HG03135 (cell line): ENCODE results near the gene MAP6D1.

Experiments
- ATAC-seq: cut with Tn5 transposase; IDR thresholded peaks from one replicate; pipeline ENCODE4 v1.9.1; 2021; ENCODE audit warnings: mild to moderate bottlenecking, moderate library complexity; ENCODE audit not compliant: unreplicated experiment

The MAP6D1 gene

DNA sequence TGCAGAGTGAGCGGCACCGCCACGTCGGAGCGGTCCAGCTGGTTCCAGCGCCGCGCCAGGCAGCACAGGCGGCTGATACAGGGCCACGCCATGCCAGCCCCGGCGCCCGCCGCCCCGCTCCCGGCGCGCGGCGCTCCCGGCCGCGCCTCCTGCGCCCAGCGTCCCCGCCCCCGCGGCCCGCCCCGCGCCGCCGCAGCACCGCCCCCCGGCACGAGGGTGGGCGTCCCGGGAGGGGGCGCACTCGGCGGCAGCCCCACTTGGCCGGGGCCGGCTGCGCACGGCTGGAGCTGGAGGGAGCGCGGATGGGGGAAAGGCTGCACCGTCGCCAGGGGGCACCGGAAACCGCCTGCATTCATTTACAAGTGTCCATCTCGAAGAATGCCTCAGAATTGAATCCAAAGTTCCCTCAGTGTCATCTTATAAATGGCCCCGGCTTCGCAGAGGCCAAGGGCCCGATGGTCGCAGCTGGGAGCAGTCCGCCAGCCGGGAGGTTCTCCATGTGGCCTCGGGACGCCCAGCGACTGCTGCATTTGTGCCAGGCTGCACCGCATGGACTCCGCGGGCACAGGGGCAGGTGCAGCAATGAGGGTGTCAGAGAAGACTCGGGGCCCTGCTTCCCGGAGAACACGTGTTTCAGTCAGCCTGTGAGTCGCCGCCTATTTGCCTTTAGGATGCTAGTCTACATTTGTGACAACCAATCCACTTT lies at the start of gene MAP6D1:
TSS of gene MAP6D1 (minus strand) at position 122 of the 706 bp plus-strand sequence. CDS start at position 92, 30 bp downstream.
- no peak for ATAC-seq

DNA sequence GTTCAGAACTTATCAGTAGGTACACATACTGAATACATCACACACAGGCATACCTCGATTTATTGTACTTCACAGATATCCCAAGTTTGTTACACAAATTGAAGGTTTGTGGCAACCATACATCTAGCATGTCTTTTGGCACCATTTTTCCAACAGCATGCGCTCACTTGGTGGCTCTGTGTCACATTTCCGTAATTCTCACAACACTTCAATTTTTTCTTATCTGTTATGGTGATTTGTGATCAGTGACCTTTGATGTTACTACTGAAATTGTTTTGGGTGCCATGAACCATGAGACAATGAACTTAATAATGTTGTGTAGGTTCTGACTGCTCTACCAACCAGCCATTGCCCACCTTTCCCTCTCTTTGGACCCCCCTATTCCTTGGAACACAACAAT lies 48.5 kb upstream of the MAP6D1 start:
- ATAC-seq = no peak

DNA sequence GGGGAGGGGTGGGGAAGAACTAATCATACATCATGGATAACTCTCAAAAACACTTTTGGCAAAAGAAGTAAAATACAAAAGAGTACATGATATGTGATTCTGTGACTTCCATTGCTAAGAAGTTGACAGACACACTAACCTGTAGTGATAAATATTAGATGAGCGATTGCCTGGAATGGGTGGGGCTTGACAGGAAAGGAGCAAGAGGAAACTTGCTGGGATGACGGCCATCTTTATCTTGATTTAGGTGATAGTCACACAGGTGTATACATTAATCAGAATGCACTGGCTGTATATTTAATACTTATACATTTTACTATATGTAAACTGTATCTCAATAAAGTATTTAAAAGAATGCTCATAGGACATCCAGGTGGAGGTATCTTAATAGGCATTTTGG lies 46.2 kb upstream of the MAP6D1 start:
- ATAC-seq = no peak

DNA sequence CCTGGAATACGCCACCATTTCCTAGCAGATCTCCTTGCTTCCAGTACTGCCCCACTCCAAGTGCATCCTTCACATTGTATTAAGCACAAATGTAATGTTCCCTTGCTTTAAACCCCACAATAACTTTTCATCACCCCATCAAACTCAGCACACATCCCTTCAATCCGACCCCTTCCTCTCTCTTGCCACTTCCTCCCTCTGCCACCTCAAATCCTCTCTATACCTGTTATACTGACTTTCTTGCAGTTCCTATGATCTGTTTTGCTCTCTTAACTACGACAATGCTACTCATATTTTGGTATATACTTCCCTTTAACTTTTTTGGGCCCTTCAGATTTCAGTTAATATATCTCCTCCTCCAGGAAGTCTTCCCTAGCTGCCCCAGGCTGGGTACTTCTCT lies 45.2 kb upstream of the MAP6D1 start:
- no peak for ATAC-seq

DNA sequence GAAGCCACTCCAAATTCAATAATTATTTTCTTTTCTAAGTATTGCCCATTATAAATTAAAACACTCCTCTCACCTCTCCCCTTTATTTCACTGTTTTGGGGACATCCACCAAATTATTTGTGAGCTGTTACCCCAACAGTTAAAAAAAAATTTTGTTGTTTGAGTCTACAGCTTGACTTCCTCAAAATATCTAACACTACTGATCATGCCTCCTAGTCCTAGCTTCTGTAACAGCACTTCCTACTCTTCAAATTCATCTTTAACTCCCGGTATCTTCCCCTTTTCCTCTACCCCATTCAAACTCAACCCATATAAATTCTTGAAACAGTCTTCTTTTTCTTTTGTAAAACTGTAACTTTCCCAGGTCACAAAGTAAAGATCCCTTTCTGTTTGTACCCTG lies 43.4 kb upstream of the MAP6D1 start:
- no peak for ATAC-seq

DNA sequence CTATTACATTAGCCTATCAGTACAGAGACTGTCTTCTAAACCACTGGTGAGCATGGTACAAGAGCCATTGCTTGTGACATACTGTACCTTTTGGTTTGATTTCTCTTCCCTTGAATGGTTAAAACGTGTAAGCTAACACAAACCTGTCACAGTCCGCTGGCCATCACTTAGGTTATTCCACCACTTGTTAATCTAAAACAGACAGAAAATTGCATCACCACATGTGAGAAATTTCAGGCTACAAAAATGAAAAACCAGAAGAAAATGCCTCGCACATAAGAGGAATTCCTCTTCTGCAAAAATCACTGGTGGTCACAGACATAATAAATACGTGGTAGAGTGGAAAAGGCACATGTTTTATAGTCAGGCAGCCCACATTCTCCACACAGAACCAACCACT lies 37.2 kb upstream of the MAP6D1 start:
- no peak for ATAC-seq

DNA sequence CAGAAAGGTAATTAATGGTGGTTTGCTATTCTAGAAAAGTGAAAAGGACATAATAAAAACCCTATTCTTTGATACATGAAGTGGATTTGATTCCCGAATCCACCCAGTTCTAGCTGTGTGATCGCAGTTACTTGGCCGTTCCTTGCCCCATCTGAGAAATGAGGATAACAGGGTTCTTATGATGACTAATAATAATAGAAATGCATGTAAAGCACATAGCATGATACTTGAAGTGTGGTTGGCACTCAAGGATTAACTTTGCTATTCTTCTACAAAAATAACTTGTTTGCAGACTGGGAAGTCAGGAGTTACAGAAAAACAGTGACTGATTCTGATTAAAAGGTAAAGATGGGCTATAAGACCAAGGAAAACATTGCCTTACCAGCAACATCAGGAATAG lies 32.5 kb upstream of the MAP6D1 start:
- ATAC-seq = no peak

DNA sequence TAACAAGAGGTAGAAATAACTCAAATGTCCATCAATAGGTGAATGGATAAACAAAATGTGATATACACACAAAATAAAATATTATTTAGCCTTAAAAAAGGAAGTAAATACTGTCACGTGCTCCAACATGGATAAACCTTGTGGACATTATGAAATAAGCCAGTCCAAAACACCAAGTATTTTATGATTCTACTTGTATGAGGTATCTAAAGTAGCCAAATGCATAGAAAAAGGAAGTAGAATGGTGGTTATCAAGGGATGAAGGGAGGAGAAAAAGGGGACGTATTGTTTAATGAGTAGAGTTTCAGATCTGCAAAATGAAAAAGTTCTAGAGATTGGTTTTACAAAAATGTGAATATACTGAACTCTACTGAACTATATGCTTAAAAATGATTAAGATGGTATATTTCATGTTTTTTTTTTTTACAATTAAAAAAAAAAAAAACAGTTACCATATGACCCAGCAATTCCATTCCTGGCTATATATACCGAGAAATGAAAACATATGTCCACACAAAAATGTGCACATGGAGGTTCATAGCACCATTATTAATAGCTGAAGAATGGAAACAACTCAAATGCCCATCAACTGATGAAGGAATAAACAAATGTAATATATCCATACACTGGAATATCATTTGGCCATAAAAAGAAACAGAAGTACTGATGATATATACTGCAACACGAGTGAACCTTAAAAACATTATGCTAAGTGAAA lies 29.1 kb upstream of the MAP6D1 start:
- ATAC-seq = no peak

DNA sequence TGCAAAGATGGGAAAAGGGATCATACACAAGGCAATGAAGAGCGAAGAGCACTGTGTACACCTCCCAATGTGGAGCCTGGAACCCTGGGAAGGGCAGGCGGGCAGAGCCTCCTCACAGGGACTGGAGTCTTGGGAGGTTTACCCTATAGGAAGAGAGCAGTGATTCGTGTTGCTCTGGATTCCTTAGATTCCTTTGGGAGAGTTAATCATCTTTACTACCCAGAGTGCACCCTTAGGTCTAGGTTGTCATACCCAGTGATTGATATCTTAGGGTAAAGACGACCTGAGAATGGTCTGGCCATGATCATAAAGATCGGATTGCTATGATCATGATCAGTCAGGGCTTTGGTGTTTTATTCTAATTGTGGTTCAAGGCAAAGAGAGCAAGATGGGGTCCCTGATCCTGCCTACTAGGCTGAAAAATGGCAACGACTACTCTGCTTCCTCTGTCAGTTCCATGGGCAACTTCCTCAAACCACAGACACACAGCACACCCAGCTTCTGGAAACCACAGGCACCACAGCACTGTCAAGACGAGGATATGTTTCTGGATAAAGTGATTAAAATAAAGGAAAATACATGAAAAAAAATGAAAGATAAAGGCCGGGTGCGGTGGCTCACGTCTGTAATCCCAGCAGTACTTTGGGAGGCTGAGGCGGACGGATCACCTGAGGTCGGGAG lies 20.4 kb upstream of the MAP6D1 start:
- ATAC-seq = no peak

DNA sequence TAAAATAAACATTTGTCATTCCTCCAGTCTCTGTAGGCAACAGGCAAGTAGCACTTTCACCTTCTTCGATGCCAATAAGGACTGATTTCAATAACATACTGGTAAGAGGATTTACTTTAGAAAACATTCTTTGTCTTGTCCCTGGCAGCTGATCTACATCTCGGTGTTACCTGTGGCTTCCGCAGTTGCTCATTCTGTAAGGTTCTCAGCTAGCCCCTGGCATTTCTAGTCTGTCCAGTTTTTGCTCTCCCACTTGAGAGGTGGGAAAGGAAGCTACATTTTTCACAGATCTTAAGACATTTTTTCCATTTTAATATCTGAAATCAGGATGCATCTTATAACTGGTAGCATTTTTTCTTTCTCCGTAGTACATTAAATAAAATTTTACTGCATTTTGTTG lies 19.7 kb upstream of the MAP6D1 start:
- ATAC-seq = no peak

DNA sequence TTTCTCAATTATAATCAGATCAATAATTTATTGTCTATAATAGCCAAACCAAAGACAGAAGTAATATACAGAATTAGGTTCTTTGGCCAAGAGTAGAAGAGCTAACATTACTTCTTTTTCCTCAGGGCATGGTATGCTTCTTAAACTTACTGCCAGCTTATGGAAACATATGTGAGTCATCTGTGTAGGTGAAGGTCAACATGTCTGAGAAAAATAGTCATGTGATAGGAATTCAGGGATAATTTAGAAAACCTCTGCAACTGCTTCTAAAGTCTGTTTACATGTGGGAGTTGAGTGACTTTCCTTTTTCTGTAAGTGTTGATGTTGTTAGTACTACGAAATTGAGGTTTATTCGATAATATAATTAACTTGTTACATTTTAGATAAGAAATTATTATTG lies 19.2 kb upstream of the MAP6D1 start:
- ATAC-seq = no peak

DNA sequence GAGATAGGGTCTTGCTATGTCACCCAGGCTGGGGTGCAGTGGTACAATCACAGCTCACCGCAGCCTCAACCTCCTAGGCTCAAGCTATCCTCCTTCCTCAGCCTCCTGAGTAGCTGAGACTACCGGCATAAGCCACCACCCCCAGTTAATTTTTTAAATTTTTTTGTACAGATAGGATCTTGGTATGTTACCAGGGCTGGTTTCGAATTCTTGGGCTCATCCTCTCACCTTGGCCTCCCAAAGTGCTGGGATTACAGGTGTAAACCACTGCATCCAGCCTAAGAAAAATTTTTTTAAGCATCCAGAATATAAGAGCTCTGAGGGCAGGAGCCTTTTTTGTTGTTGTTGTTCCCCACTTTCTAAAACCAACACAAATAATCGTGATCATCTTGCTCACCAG lies 14.4 kb upstream of the MAP6D1 start:
- no peak for ATAC-seq

DNA sequence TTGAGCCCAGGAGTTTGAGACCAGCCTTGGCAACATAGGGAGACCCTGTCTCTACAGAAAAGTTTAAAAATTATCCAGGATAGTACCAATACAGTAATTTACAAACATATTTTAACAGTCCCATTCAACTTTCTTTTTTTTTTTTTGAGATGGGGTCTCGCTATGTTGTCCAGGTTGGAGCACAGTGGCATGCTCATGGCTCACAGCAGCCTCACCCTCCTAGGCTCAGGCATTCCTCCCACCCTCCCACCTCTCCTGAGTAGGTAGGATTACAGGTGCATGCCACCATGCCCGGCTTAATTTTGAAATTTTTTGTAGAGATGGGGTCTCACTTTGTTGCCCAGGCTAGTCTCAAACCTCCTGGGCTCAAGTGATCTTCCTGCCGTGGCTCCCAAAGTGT lies 12.5 kb upstream of the MAP6D1 start:
- ATAC-seq = no peak

DNA sequence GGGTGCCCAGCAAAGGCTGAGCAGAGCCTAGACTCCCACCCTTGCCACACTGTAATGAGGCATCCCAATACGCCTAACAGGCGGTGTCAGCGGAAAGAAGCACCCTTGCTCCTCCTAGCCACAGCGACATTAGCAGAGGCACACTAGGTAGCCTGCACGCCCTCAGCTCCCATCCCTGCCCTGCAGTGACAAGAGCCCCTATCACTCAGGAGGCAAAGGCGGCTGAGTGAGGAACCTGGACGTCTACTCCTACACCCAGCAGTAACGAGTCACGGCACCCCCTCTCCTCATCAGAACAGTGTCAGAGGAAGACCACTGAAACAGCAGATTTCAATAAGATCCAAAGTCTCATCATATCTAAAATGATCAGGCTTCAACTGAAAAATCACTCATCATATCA lies 12.0 kb upstream of the MAP6D1 start:
- no peak for ATAC-seq

DNA sequence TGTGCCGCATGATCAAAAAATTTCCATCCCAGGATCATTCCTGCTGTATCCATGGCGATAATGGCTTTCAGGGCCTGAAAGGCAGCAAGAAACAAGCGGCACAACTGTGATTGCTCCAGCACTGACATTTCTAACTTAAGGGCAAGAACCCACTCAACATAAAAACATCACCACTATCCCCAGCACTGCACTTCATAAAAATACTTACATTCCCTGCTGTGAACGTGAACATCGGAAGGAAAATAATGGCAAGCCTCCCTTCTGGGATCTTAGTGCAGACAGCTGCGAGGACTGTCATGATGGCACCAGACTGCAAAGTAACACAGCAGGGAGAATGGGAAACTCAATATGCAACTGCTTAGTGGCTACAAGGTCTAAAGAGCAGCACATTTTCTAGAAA lies 8.1 kb upstream of the MAP6D1 start:
- ATAC-seq = no peak

DNA sequence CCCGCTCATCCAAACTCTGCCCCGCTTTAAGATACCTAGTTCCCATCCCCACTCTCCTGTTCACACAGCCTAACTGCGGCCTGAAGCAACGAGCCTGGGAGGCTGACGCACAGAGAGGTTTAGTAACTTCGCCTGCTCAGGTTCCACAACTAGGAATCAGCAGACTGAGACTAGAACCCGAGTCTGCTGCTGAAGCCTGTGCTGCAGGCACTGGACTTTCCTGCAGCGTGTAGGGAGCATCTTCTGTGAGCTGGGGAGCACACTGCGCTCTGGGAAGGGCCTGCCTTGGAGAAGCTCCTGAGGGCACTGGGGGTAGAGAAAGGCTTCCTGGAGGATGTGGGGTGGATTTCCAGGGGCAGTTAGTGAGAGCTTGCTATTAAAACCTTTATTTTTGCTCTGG lies 4.8 kb upstream of the MAP6D1 start:
- ATAC-seq = no peak

DNA sequence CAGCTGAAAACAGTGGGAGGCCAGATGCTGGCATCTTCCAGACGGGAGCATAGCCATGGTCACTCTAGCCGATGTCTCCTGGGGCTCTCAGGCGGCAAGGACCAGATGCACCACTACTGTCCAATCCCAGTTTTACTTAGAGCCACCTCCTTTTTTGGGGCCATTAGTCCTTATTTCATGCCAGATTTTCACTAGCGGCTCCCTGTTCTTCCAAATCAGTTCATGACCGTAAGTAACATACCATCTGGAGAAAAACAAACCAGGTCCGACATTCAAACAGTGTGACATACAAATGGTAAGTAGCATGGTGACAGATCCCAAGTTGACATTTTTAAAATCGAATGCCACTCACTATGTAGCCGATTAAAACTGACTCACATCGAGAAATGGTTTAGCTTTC lies 4.1 kb upstream of the MAP6D1 start:
- no peak for ATAC-seq

DNA sequence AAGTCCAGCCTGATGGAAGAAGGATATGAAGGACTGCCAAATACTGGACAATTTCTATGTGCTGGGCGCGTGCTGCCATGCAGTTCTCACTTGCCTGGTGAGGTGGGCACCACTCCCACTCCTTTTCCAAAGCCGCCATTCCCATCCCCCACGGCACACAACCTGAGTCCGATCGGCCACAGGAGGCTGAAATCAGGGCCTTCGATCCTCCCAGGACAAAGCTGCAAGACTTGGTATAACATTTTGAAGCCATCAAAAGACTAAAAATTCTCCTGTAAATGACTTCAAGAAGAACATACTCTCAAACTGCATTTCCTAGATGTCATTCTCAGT lies 3.1 kb upstream of the MAP6D1 start:
- ATAC-seq = no peak

DNA sequence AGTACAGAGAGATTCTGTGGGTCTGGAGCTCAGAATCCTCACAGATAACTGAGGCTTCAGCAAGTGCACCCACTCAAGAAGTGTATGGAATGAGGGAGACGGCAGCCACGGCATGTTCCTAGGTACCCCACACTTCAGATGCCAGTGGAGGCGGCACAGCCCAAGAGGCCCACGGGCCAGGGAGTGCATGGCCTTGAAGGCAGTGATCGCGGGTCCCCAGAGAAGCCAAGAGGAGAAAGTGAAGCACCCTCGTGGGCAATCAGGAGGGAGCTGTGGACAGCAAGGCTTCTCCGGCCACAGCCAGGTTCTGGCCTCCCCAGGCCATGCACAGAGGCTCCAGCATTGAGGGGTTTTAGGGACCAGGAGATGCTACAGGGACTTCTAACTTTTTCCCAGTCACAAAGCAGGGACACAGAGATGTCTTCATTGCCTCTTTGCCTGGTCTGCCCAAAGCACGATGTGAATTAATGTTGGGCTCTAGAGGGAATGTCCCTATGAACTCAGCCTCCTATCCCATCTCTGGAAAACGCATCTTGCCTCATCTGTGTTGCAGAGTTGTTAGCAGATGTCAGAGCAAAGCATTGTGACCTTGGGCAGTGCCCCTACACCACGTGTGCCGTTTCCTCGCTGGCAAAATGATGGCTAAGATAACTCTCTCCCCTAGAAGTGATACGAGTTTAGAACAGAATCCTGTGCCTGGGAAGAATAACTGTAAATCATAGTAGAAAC lies 2.6 kb upstream of the MAP6D1 start:
- ATAC-seq = no peak

DNA sequence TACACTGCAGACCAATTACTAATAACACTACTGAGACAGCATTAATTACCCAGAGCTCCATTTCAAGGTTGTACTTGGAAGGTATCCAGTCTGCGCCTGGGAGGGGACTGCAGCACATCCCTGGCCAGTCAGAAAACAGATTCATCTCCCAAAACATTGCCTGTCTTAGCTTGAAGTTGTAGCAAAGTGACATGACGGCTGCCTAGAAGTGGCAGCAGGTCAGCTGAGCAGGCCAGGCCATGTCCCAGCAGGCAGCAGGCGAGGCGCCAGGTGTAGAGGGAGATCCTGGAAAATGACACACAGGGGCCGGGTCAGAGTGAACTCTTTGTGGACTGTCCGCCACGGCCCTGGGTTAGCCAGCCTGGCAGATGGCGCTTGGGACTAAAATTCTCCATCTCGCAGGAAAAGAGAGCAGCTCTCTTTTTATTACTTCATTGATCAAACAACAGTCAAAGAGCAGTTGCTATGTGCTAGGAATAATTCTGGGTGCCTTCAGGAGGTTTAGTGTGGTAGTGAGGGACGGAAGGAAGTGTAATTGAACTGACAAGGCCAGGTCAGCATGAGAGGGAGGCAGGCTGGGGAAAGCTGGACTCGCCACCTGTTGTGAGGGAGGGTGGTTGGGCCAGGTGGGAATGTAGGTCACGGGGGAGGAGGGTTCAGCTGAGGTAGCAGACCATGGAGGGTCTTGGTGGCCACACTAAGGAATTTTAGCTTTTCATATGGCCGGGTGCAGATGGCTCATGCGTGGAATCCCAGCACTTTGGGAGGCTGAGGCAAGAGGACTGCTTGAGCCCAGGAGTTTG lies 1.3 kb upstream of the MAP6D1 start:
- ATAC-seq = no peak
